ENCODE data around the gene ARAF. TPM values are rescaled to one million over a fixed set of nuclear protein-coding genes. Genes with fewer than 3 reads are reported as not detected.

Gene ARAF
- total and polyA plus RNA-seq, 2 donors (not counting 3 experiments of a cell fraction or from before 2014, with no cell fraction given) = 62.7 to 69.5 TPM

- peaks cover 0 to 6% of the 10 kb centered on the region in 2 experiments for H3K36me3 ChIP-seq (ENCODE audit: control insufficient read depth in 2 of 2, extremely low read depth in 1 of 2, insufficient read depth in 2 of 2, low read length in 2 of 2)
- CTCF ChIA-PET = interaction anchor here (1.9 kb wide), 1 partner anchor 77 kb away, joined by 6 read pairs; no protein-coding TSS in a partner anchor
- intact Hi-C loops (cut with micrococcal nuclease) = no loop called here
Measured at GRCh38 chrX:47566841-47567240, 5.8 kb downstream of the ARAF start.

More at GRCh38 chrX:47566841-47567240, 5.8 kb downstream of the ARAF start:
- Histone ChIP-seq H3K4me2 (ENCODE audit: insufficient read depth, low read length) (no peak overlapping the region), H3K27me3 (ENCODE audit: control insufficient read depth in 2 of 2, insufficient read depth in 2 of 2, low read length in 2 of 2) (no peaks in the 10 kb centered on the region), H3K79me2 (ENCODE audit: control insufficient read depth, insufficient read depth, low read length) (peaks cover 15% of the 10 kb centered on the region), H2AFZ (ENCODE audit: low read depth, low read length) (no peak overlapping the region), H3K9me1 (replicated peaks; ENCODE audit: control insufficient read depth, extremely low read depth, insufficient read depth, low read length) (no peaks in the 10 kb centered on the region), H3K4me1 (ENCODE audit: control insufficient read depth, extremely low read depth, insufficient read depth, low read length) (peaks cover 11% of the 10 kb centered on the region), H3K4me3 (replicated peaks in 1 of 3; ENCODE audit: insufficient read depth in 1 of 3, low read depth in 1 of 3, low read length in 3 of 3) (no peak overlapping the region), H3K9me3 (replicated peaks; ENCODE audit: control insufficient read depth, insufficient read depth, low read length) (no peaks in the 10 kb centered on the region), H3K9ac (replicated peaks; ENCODE audit: extremely low read depth, insufficient read depth, low read length) (no peak overlapping the region), H4K20me1 (replicated peaks; ENCODE audit: control insufficient read depth, extremely low read depth, insufficient read depth, low read length) (no peaks in the 10 kb centered on the region), H3K27ac (ENCODE audit: insufficient read depth, low read depth, low read length) (no peak overlapping the region)
- TF ChIP-seq FOS (IDR thresholded peaks at IDR 0.05; ENCODE audit: borderline replicate concordance, insufficient read depth, low read length) (no peak), GATA2 (IDR thresholded peaks at IDR 0.05; ENCODE audit: insufficient read depth, insufficient read length, low read depth, low read length) (no peak), POLR2AphosphoS5 (IDR thresholded peaks at IDR 0.05; ENCODE audit: insufficient read depth, low read depth, low read length) (no peak), MAX (IDR thresholded peaks at IDR 0.05; ENCODE audit: insufficient read depth, insufficient read length) (no peak), POLR2A (IDR thresholded peaks at IDR 0.05; ENCODE audit: low read depth, low read length) (no peak), CTCF (IDR thresholded peaks at IDR 0.05; ENCODE audit: extremely low read depth in 1 of 2, insufficient read depth in 1 of 2, low read depth in 1 of 2, low read length in 2 of 2) (no peak), MYC (IDR thresholded peaks at IDR 0.05; ENCODE audit: low read depth, low read length) (no peak), JUN (IDR thresholded peaks at IDR 0.05; ENCODE audit: borderline replicate concordance, insufficient read depth, insufficient read length, low read depth) (no peak), EZH2 (IDR thresholded peaks at IDR 0.05; ENCODE audit: borderline replicate concordance, low read depth, low read length, severe bottlenecking) (no peak)
- POLR2A ChIA-PET = no interaction called here
- no TSS peak for BruUV-seq (replicated peaks)
- dilution Hi-C loops (cut with MboI; ENCODE audit: extremely low pct_ligation_motif_present, low sequenced_read_pairs) = no loop called here
- FAIRE-seq = no peak
- no peak for DNase-seq (ENCODE audit: low read depth, low spot score)

All from endothelial cell of umbilical vein (primary cell).